ENCODE results near the gene FRMD1.

FRMD1 gene

DNA sequence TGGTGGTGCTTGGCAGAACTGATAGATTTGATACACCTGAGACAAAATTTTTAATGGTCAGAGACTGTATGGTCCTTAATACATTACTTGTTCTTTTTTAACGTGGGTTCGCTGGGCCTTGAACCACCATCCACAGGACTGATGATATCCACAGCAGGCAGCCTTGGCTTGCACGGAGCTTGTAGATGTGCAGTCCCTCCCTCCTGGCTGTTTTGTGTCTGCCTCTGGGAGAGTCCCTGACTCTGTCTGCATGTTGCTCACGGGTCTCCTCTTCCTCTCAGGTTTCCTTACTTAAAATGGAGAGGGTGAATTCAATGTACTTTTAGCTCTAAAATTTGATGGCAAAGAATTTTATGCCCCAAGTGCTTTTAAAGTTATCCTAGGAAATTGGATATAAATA, 64.0 kb downstream of the FRMD1 start:
- DNase-seq (no peak), ATAC-seq (no peak)
- no peak overlapping the region for H3K4me3 Mint-ChIP-seq
- peaks cover 23 to 37% of the 10 kb centered on the region in 2 donors for H3K9me3 Mint-ChIP-seq
- H3K27me3 Mint-ChIP-seq: peaks cover 9% of the 10 kb centered on the region
- H3K27ac Mint-ChIP-seq: no peak overlapping the region
- no peaks in the 10 kb centered on the region for H3K4me1 Mint-ChIP-seq

DNA sequence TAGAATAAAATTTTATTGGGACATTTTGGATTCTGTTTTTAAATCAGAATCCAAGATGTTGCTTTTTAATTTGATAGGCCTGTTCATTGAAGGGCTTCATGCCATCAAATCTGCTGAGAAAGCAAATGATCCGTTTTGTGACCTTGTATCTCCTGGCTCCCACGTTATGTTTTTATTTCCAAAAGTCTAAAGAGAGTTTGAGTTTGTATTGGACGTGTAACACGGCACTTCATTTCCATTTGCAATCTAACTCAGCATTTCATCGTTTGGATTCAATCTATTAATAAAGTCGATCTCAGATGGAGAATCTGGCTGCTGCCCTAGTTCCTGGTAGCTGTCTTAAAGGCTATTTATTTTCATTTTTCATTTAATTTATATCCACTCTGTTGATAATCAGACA, 64.6 kb downstream of the FRMD1 start:
- peaks cover 23 to 40% of the 10 kb centered on the region in 2 donors for H3K9me3 Mint-ChIP-seq
- no peak for DNase-seq
- no peak overlapping the region for H3K27ac Mint-ChIP-seq
- no peak overlapping the region for H3K4me3 Mint-ChIP-seq
- H3K4me1 Mint-ChIP-seq: no peaks in the 10 kb centered on the region
- no peak for ATAC-seq
- H3K27me3 Mint-ChIP-seq: peaks cover 9% of the 10 kb centered on the region

DNA sequence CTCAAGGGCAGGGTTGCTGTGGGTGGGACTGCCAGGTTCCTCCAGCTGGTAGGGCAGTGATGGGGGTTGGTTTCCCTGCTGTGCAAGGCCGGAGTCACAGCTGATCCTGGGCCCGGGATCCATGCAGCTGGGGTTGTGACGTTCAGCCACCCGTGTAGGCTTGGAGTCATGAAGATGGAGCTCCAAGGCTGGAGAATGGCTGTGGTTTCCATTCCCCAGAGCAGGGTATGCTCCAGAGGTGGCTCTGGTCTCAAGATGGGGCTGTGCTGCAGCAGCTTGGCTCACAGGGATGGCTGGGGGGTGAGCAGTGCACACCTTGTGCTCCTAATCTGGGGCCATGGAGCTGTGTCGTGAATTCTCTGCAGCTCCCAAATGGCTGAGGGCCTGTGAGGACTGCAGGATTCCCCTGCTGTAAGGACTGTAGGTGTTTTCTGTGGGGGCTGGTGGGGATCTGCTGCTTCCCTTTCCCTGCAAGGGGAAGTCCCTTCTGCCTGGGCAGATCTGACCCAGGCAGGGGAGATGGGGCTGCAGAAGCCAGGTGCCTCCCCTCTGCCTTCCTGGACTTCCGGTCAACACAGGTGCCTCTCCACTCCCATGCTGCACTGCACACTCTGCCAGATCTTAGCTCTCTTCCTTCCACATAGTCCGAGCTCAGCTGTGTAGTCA, 65.6 kb downstream of the FRMD1 start:
- Mint-ChIP-seq H3K9me3 (peaks cover 18 to 43% of the 10 kb centered on the region in 2 donors), H3K4me1 (no peaks in the 10 kb centered on the region), H3K4me3 (no peak overlapping the region), H3K27me3 (peaks cover 9% of the 10 kb centered on the region), H3K27ac (no peak overlapping the region)
- DNase-seq: no peak
- no peak for ATAC-seq

- DNase-seq (no peak), ATAC-seq (no peak)
- peaks cover 18 to 46% of the 10 kb centered on the region in 2 donors for H3K9me3 Mint-ChIP-seq
- peaks cover 8% of the 10 kb centered on the region for H3K27me3 Mint-ChIP-seq
- H3K4me3 Mint-ChIP-seq: no peak overlapping the region
- no peaks in the 10 kb centered on the region for H3K4me1 Mint-ChIP-seq
- no peak overlapping the region for H3K27ac Mint-ChIP-seq
These were observed 66.4 kb downstream of the FRMD1 start for GRCh38 chr6:168012431-168013249.

- Mint-ChIP-seq H3K27me3 (no peaks in the 10 kb centered on the region), H3K4me3 (no peak overlapping the region), H3K4me1 (no peaks in the 10 kb centered on the region), H3K9me3 (peaks cover 18 to 46% of the 10 kb centered on the region in 2 donors), H3K27ac (no peak overlapping the region)
- DNase-seq (no peak), ATAC-seq (no peak)
These were observed 67.7 kb downstream of the FRMD1 start for GRCh38 chr6:168011291-168011690.

- H3K9me3 Mint-ChIP-seq: peaks cover 18 to 46% of the 10 kb centered on the region in 2 donors
- H3K4me1 Mint-ChIP-seq: no peaks in the 10 kb centered on the region
- no peak overlapping the region for H3K27ac Mint-ChIP-seq
- no peak overlapping the region for H3K4me3 Mint-ChIP-seq
- ATAC-seq: no peak
- H3K27me3 Mint-ChIP-seq: peaks cover 8% of the 10 kb centered on the region
- DNase-seq: no peak
These were observed 69.7 kb downstream of the FRMD1 start for GRCh38 chr6:168009331-168009730.

DNA sequence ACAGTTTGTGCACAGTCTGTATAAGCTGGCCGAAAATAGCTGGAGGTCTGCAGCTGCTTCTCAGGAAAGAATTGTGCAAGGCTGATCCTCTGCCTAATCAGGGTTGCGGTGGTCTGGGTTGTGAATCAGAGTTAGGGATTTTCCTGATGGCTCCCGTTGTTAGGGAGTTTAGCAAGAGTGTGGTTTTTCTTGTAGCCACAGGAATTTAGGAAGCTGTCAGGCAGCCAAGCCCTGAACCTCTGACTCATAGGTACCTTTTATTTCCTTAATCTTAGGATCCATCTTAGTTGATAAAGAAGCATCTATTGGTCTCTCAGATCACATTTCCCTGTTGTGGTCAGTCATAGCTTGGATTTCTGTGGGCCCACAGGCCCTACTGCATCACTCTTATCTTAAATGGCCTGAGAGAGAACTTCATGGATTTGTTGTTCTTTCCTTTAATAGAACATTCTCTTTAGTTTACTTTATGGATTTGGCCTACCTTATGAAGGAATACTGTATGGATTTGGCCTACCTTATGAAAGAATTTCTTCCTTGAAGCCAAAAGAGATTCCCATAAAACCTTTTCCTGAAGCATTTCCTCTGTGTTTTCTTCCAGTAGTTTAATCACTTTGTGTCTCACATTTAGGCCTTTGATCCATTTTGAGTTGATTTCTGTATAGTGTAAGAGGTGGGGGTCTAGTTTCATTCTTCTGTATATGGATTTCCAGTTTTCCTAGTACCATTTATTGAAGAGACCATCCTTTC, 71.2 kb downstream of the FRMD1 start:
- Mint-ChIP-seq H3K27ac (no peak overlapping the region), H3K9me3 (peaks cover 18 to 46% of the 10 kb centered on the region in 2 donors), H3K27me3 (peaks cover 9% of the 10 kb centered on the region), H3K4me1 (no peaks in the 10 kb centered on the region), H3K4me3 (no peak overlapping the region)
- DNase-seq: no peak
- no peak for ATAC-seq

DNA sequence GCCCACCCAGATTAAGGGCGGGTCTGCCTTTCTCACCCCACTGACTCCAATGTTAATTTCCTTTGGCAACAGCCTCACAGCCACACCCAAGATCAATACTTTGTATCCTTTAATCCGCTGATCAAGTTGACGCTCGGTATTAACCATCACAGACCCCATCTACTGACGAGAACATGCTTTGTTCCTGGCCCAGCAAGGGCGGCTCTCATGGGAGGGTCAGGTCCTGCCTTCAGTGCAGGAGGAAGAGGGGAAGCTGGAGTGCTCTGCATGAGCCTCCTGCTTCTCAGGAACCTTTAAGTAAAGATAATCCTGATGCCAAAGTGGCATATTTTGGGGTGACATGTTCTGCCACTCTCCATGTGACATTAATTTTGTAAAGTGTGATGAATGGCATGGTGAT, 73.2 kb downstream of the FRMD1 start:
- Mint-ChIP-seq H3K9me3 (peaks cover 5 to 27% of the 10 kb centered on the region in 2 donors), H3K27me3 (peaks cover 9% of the 10 kb centered on the region), H3K4me1 (no peaks in the 10 kb centered on the region), H3K4me3 (no peak overlapping the region), H3K27ac (peak overlapping the region in 1 of 2 donors; percentile 42)
- ATAC-seq (no peak), DNase-seq (no peak)

DNA sequence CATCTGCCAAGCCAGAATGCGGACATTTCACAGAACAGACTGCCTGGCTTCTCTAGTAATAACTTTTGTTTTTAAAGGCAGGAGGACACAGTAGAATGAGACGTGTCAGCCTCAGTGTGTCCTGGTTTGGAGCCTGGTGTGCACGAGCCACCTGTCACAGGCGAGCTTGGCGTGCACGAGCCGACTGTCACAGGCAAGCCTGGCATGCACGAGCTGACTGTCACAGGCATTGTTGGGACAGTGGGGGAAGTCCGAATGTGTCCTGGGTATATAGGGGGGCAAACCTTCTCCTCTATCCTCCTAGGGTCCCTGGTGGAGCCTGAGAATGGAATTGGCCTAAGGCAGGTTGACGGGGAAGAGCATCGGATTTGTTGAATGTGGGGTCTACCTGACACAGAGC, 74.1 kb downstream of the FRMD1 start:
- Mint-ChIP-seq H3K9me3 (peaks cover 0 to 18% of the 10 kb centered on the region in 2 donors), H3K27me3 (peaks cover 9% of the 10 kb centered on the region), H3K27ac (no peak overlapping the region), H3K4me3 (no peak overlapping the region), H3K4me1 (no peaks in the 10 kb centered on the region)
- DNase-seq (no peak), ATAC-seq (no peak)

DNA sequence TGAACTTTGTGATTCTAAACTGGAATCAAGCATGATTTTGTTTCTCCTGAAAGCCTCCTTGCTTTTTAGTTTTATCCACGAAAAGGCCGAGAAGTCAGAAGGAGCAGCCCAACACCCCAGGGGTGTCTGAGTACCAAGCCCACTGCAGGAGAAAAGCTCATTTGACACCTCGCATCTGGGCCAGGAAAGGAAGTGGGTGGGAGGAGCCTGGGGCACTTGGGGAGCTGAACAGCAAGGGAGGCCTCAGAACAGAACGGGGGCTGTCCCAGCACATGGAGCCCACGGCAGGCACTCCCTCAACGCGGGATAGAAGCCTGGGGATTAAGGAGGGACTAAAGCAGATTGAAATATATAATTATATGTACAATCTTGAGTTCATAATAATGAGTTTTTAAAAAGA, 75.0 kb downstream of the FRMD1 start:
- peaks cover 9% of the 10 kb centered on the region for H3K27me3 Mint-ChIP-seq

More for the DNA sequence above, 75.0 kb downstream of the FRMD1 start:
- DNase-seq: no peak
- Mint-ChIP-seq H3K9me3 (peaks cover 0 to 9% of the 10 kb centered on the region in 2 donors), H3K4me3 (no peak overlapping the region), H3K27ac (no peak overlapping the region), H3K4me1 (no peaks in the 10 kb centered on the region)
- no peak for ATAC-seq

Data from stimulated activated naive CD8-positive, alpha-beta T cell treated with anti-CD3 and anti-CD28 coated beads, Interleukin-15, amount 100 ng/mL, for 72 hours (primary cell).